Activated CD8-positive, alpha-beta memory T cell treated with anti-CD3 and anti-CD28 coated beads, Interleukin-2, amount 10 ng/mL, durations not matched to agents 7 days and 5 days (primary cell): ENCODE measurements around the gene CKS1B. TPM values are rescaled to one million over a fixed set of nuclear protein-coding genes. Genes with fewer than 3 reads are reported as not detected.

Experiments used
- ATAC-seq: fragments of 150-1000 bp; cut with Tn5 transposase; one replicate; pipeline ENCODE4 v1.10.0; 2021; ENCODE audit warnings: moderate library complexity
- CTCF ChIA-PET: fragments of 350-600 bp; sonication (Branson Sonifier 250); formaldehyde crosslinking; loops from one replicate; lab custom pipeline; 2021; ENCODE audit warnings: antibody characterized with exemption; lab: Charles Lee
- DNase-seq: peaks from one replicate; pipeline ENCODE4 v3.0.0-alpha.2; 2020
- H3K27ac Mint-ChIP-seq: one replicate; pipeline ENCODE4 v1.8.0; 2021; ENCODE audit warnings: mild to moderate bottlenecking, mixed read lengths
- H3K27me3 Mint-ChIP-seq: one replicate; pipeline ENCODE4 v1.8.0; 2021; ENCODE audit warnings: mixed read lengths
- H3K36me3 Mint-ChIP-seq: one replicate; pipeline ENCODE4 v1.8.0; 2021; ENCODE audit warnings: mild to moderate bottlenecking, mixed read lengths
- H3K4me1 Mint-ChIP-seq: one replicate; pipeline ENCODE4 v1.8.0; 2021; ENCODE audit warnings: mixed read lengths
- H3K4me3 Mint-ChIP-seq: one replicate; pipeline ENCODE4 v1.8.0; 2021; ENCODE audit warnings: mild to moderate bottlenecking, moderate library complexity, mixed read lengths
- H3K9me3 Mint-ChIP-seq: one replicate; pipeline ENCODE4 v1.8.0; 2022; ENCODE audit warnings: low read depth, mixed read lengths
- microRNA-seq: library from miRNA; unstranded; fragments of <30 nt; microRNA quantifications from one replicate; pipeline ENCODE4 v1.2.0, GENCODE V29; 2022
- total RNA-seq, 2 experiments: library from RNA; stranded (reverse); gene quantifications; one replicate each; pipeline ENCODE4 v1.2.3, GENCODE V29; 2021

The CKS1B gene
- total RNA-seq, 2 experiments from 2014 or later, result 149 to 155 TPM

GRCh38 chr1:155022136-155022926, 47.9 kb downstream of the CKS1B start:
- no peaks in the 10 kb centered on the region for H3K27me3 Mint-ChIP-seq
- peaks cover 9% of the 10 kb centered on the region for H3K4me1 Mint-ChIP-seq
- ATAC-seq (no peak), DNase-seq (no peak)
- no peak overlapping the region for H3K4me3 Mint-ChIP-seq
- H3K36me3 Mint-ChIP-seq, result no peaks in the 10 kb centered on the region
- H3K27ac Mint-ChIP-seq, result no peak overlapping the region
- no peaks in the 10 kb centered on the region for H3K9me3 Mint-ChIP-seq
- CTCF ChIA-PET, result interaction anchor here (1.3 to 18.7 kb wide), 6 partner anchors 14 to 63 kb away, joined by 3 to 328 read pairs (median 10); partner anchors contain the start of genes ADAM15 and EFNA4

- DNase-seq (no peak), ATAC-seq (no peak)
- H3K27ac Mint-ChIP-seq, result no peak overlapping the region
- no peaks in the 10 kb centered on the region for H3K9me3 Mint-ChIP-seq
- peaks cover 4% of the 10 kb centered on the region for H3K4me1 Mint-ChIP-seq
- CTCF ChIA-PET, result interaction anchor here (1.3 to 18.7 kb wide), 5 partner anchors 15 to 58 kb away, joined by 3 to 328 read pairs (median 8); partner anchors contain the start of genes ADAM15 and EFNA4
- no peak overlapping the region for H3K4me3 Mint-ChIP-seq
- no peaks in the 10 kb centered on the region for H3K27me3 Mint-ChIP-seq
- no peaks in the 10 kb centered on the region for H3K36me3 Mint-ChIP-seq
Measured at GRCh38 chr1:155022927-155023236, 48.4 kb downstream of the CKS1B start.

- Mint-ChIP-seq H3K4me3 (no peak overlapping the region), H3K27ac (no peak overlapping the region), H3K4me1 (peaks cover 2% of the 10 kb centered on the region), H3K36me3 (no peaks in the 10 kb centered on the region), H3K9me3 (no peaks in the 10 kb centered on the region), H3K27me3 (no peaks in the 10 kb centered on the region)
- ATAC-seq (no peak), DNase-seq (no peak)
- CTCF ChIA-PET, result interaction anchor here (1.3 to 18.7 kb wide), 4 partner anchors 24 to 59 kb away, joined by 3 to 328 read pairs (median 6); partner anchors contain the start of genes ADAM15 and EFNA4
Measured at GRCh38 chr1:155023627-155024026, 49.1 kb downstream of the CKS1B start.

GRCh38 chr1:155024315-155024714, 49.8 kb downstream of the CKS1B start:
- no peaks in the 10 kb centered on the region for H3K27me3 Mint-ChIP-seq
- ATAC-seq (no peak), DNase-seq (no peak)
- CTCF ChIA-PET, result interaction anchor here (0.6 to 1.1 kb wide), 2 partner anchors 21 to 69 kb away, joined by 3 read pairs; partner anchors contain the start of gene PBXIP1
- no peak overlapping the region for H3K27ac Mint-ChIP-seq
- no peaks in the 10 kb centered on the region for H3K9me3 Mint-ChIP-seq
- H3K4me1 Mint-ChIP-seq, result peaks cover 2% of the 10 kb centered on the region
- H3K4me3 Mint-ChIP-seq, result no peak overlapping the region
- H3K36me3 Mint-ChIP-seq, result no peaks in the 10 kb centered on the region

- Mint-ChIP-seq H3K4me1 (peaks cover 2% of the 10 kb centered on the region), H3K9me3 (no peaks in the 10 kb centered on the region), H3K4me3 (no peak overlapping the region), H3K27me3 (no peaks in the 10 kb centered on the region), H3K27ac (no peak overlapping the region), H3K36me3 (no peaks in the 10 kb centered on the region)
- ATAC-seq, result no peak
- CTCF ChIA-PET, result interaction anchor here (1.1 to 1.5 kb wide), 2 partner anchors 9 to 10 kb away, joined by 3 to 12 read pairs; no protein-coding TSS in a partner anchor
- DNase-seq, result no peak
Measured at GRCh38 chr1:155026154-155026553, 51.7 kb downstream of the CKS1B start.

- Mint-ChIP-seq H3K27ac (no peak overlapping the region), H3K4me3 (no peak overlapping the region), H3K9me3 (no peaks in the 10 kb centered on the region), H3K36me3 (no peaks in the 10 kb centered on the region), H3K27me3 (no peaks in the 10 kb centered on the region), H3K4me1 (peaks cover 2% of the 10 kb centered on the region)
- ATAC-seq (no peak), DNase-seq (no peak)
- CTCF ChIA-PET, result interaction anchor here (1.1 kb wide), 1 partner anchor 9 kb away, joined by 12 read pairs; no protein-coding TSS in a partner anchor
Measured at GRCh38 chr1:155026588-155026987, 52.1 kb downstream of the CKS1B start.

Small RNA genes lying within 50 kb of the gene (microRNA-seq; reads per million reads assigned to microRNA genes)
- not detected for gene MIR4258

Other genes with a start within 250 kb of the CKS1B start
- gene KCNN3, start 104.4 kb upstream of the CKS1B start, total RNA-seq, result under 1 TPM in 1 of 2 experiments, not detected in 1; 0.02 TPM
- 10 to 100 TPM; 43.6 to 46.8 TPM for gene PMVK, start 38.0 kb upstream of the CKS1B start, total RNA-seq
- gene PBXIP1, start 18.6 kb upstream of the CKS1B start, total RNA-seq, result 10 to 100 TPM; 52.6 to 61.5 TPM
- gene PYGO2, start 12.9 kb upstream of the CKS1B start, total RNA-seq, result 10 to 100 TPM; 44.0 to 47.9 TPM
- gene SHC1, start 3.9 kb upstream of the CKS1B start, total RNA-seq, result 10 to 100 TPM; 48.0 to 57.4 TPM
- gene FLAD1, start 8.7 kb downstream of the CKS1B start, total RNA-seq, result 10 to 100 TPM; 48.2 to 63.7 TPM
- gene LENEP, start 18.9 kb downstream of the CKS1B start, total RNA-seq, result 1 to 10 TPM in 1 of 2 experiments, under 1 TPM in 1; 0.91 to 1.2 TPM
- gene ZBTB7B, start 28.1 kb downstream of the CKS1B start, total RNA-seq, result 10 to 100 TPM; 58.1 to 74.8 TPM
- gene DCST2, start 59.1 kb downstream of the CKS1B start, total RNA-seq, result under 1 TPM; 0.09 to 0.29 TPM
- gene DCST1, start 59.1 kb downstream of the CKS1B start, total RNA-seq, result not detected
- gene ADAM15, start 76.6 kb downstream of the CKS1B start, total RNA-seq, result 10 to 100 TPM; 41.7 to 47.5 TPM
- 1 to 10 TPM; 3.8 to 5.3 TPM for gene EFNA4, start 89.1 kb downstream of the CKS1B start, total RNA-seq
- 1 to 10 TPM; 1.9 to 2.8 TPM for gene EFNA3, start 104.2 kb downstream of the CKS1B start, total RNA-seq
- not detected for gene EFNA1, start 153.2 kb downstream of the CKS1B start, total RNA-seq
- 10 to 100 TPM; 39.8 to 41.2 TPM for gene SLC50A1, start 161.2 kb downstream of the CKS1B start, total RNA-seq
- 10 to 100 TPM; 54.2 to 57.0 TPM for gene DPM3, start 165.8 kb downstream of the CKS1B start, total RNA-seq
- 100 to 1,000 TPM; 166 to 177 TPM for gene KRTCAP2, start 198.6 kb downstream of the CKS1B start, total RNA-seq
- 10 to 100 TPM; 11.2 to 16.1 TPM for gene TRIM46, start 199.2 kb downstream of the CKS1B start, total RNA-seq
- 10 to 100 TPM; 14.3 to 23.5 TPM for gene THBS3, start 233.2 kb downstream of the CKS1B start, total RNA-seq
- gene MTX1, start 234.0 kb downstream of the CKS1B start, total RNA-seq, result 10 to 100 TPM; 39.0 to 48.6 TPM